ENCODE measurements around the gene MAGIX.
"Not testable (repeated sequence)": the region's sequence is repeated elsewhere in the genome, so short reads cannot be mapped to it uniquely, and the experiment has no call there.

MAGIX gene

GRCh38 chrX:49162620-49163019 lies at the start of gene MAGIX:
TSS of gene MAGIX (plus strand) at chrX:49162758. CDS start at chrX:49162890, 132 bp downstream.
- no peak for TF ChIP-seq CTCF (IDR thresholded peaks at IDR 0.05; ENCODE audit: insufficient read depth, low read depth, low read length, missing control alignments)
- peak within 1 kb of the TSS; percentile 38 for H3K4me3 ChIP-seq (ENCODE audit: low read length)
- DNase-seq (ENCODE audit: low read depth), result no peak

- DNase-seq (ENCODE audit: low read depth), result no peak
- H3K4me3 ChIP-seq (ENCODE audit: low read length), result no peak overlapping the region
- no peak for TF ChIP-seq CTCF (IDR thresholded peaks at IDR 0.05; ENCODE audit: insufficient read depth, low read depth, low read length, missing control alignments)
Measured at GRCh38 chrX:49116076-49116475, 46.5 kb upstream of the MAGIX start.

- DNase-seq (ENCODE audit: low read depth), result no peak
- no peak for TF ChIP-seq CTCF (IDR thresholded peaks at IDR 0.05; ENCODE audit: insufficient read depth, low read depth, low read length, missing control alignments)
- no peak overlapping the region for H3K4me3 ChIP-seq (ENCODE audit: low read length)
Measured at GRCh38 chrX:49116716-49117115, 45.8 kb upstream of the MAGIX start.

GRCh38 chrX:49117581-49117980 lies 45.0 kb upstream of the MAGIX start:
- no peak for DNase-seq (ENCODE audit: low read depth)
- TF ChIP-seq CTCF (IDR thresholded peaks at IDR 0.05; ENCODE audit: insufficient read depth, low read depth, low read length, missing control alignments), result no peak
- no peak overlapping the region for H3K4me3 ChIP-seq (ENCODE audit: low read length)

GRCh38 chrX:49120091-49120490 lies 42.5 kb upstream of the MAGIX start:
- peak; percentile 14 for DNase-seq (ENCODE audit: low read depth)
- H3K4me3 ChIP-seq (ENCODE audit: low read length), result no peak overlapping the region
- no peak for TF ChIP-seq CTCF (IDR thresholded peaks at IDR 0.05; ENCODE audit: insufficient read depth, low read depth, low read length, missing control alignments)

- no peak for TF ChIP-seq CTCF (IDR thresholded peaks at IDR 0.05; ENCODE audit: insufficient read depth, low read depth, low read length, missing control alignments)
- H3K4me3 ChIP-seq (ENCODE audit: low read length), result peak overlapping the region; percentile 74
- no peak for DNase-seq (ENCODE audit: low read depth)
Measured at GRCh38 chrX:49122499-49122898, 40.1 kb upstream of the MAGIX start.

GRCh38 chrX:49127742-49128258 lies 34.8 kb upstream of the MAGIX start:
- not testable (repeated sequence) for H3K4me3 ChIP-seq (ENCODE audit: low read length); DNase-seq (ENCODE audit: low read depth)
